CD4-positive, alpha-beta T cell treated with Interleukin-10 for 1 hour (primary cell): ENCODE data around the gene STUB1.
"Not testable (repeated sequence)": the region's sequence is repeated elsewhere in the genome, so short reads cannot be mapped to it uniquely, and the experiment has no call there.

Experiments
- DNase-seq: peaks from one replicate; pipeline ENCODE4 v3.0.0-alpha.2; 2020

STUB1 gene

GRCh38 chr16:680967-681745 is 946 bp downstream of the STUB1 start:
- DNase-seq = no peak

- no peak for DNase-seq
Observed at GRCh38 chr16:681746-682427, 1.7 kb downstream of the STUB1 start.

- no peak for DNase-seq
Observed at GRCh38 chr16:682493-683395, 2.5 kb downstream of the STUB1 start.

GRCh38 chr16:683396-684070 is 3.3 kb downstream of the STUB1 start:
- DNase-seq = no peak

GRCh38 chr16:684071-684794 is 4.0 kb downstream of the STUB1 start, which contains the start of gene JMJD8:
Gene JMJD8 (minus strand): TSS chr16:684334. CDS start chr16:684319, 15 bp downstream.
- peak; percentile 98 for DNase-seq

- no peak for DNase-seq
Observed at GRCh38 chr16:684961-685696, 4.9 kb downstream of the STUB1 start.

- DNase-seq = no peak
Observed at GRCh38 chr16:685967-686366, 5.8 kb downstream of the STUB1 start.

- DNase-seq = no peak
Observed at GRCh38 chr16:686459-687260, 6.5 kb downstream of the STUB1 start.

GRCh38 chr16:687499-687898 is 7.3 kb downstream of the STUB1 start:
- DNase-seq = no peak

GRCh38 chr16:689175-689897 is 9.1 kb downstream of the STUB1 start:
- no peak for DNase-seq

GRCh38 chr16:691242-691641 is 11.0 kb downstream of the STUB1 start:
- not testable (repeated sequence) for DNase-seq

- no peak for DNase-seq
Observed at GRCh38 chr16:692356-693108, 12.3 kb downstream of the STUB1 start.

GRCh38 chr16:693364-693763 is 13.2 kb downstream of the STUB1 start:
- no peak for DNase-seq

GRCh38 chr16:693766-694165 is 13.6 kb downstream of the STUB1 start:
- DNase-seq = no peak

- no peak for DNase-seq
Observed at GRCh38 chr16:694187-694862, 14.1 kb downstream of the STUB1 start.

GRCh38 chr16:694863-695354 is 14.7 kb downstream of the STUB1 start:
- no peak for DNase-seq

- peak; percentile 77 for DNase-seq
Observed at GRCh38 chr16:695355-696089, 15.3 kb downstream of the STUB1 start.
